ENCODE results near the gene TUBG2. TPM values are rescaled to one million over a fixed set of nuclear protein-coding genes. Genes with fewer than 3 reads are reported as not detected.

Gene TUBG2
- total and polyA plus RNA-seq, 10 of the 15 experiments (the other 5 are each of a cell fraction or from before 2014, with no cell fraction given) = 1.2 to 12.5 (median 8.9) TPM

DNA sequence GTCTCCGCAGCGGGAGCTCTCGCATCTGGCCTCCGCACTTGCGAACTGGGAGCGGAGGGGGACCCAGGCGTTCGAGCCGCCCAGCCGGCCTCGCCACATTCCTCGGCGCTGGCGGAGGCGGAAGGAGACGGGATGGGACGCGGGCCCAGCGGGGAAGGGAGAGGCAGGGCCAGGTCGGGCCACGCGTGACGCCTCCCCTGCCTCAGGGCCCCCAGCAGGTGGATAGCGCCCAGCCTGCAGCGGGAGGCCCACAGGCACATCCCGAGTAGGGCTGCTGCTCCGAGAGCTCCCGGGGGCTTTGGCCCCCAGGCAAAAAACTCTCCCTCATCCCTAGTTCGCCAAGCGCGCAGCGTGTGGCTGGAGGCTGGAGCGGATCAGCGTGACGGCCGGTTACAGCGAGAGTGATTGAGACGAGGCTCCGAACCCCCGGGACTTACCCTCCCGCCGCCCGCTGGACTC, 16.9 kb downstream of the TUBG2 start (continued):
- TF ChIP-seq BHLHE40 (IDR thresholded peaks at IDR 0.05; ENCODE audit: borderline replicate concordance in 1 of 2, low read depth in 2 of 2, low read length in 1 of 2) (peak in 1 of 2 experiments; percentile 37; a peak in 1 of 4 replicates), DPF2 (IDR thresholded peaks at IDR 0.05) (no peak), NFXL1 (IDR thresholded peaks at IDR 0.05; ENCODE audit: borderline replicate concordance) (0 out of 2 replicates have a peak, but pooled peaks have one; percentile 52), MYB (IDR thresholded peaks at IDR 0.05; ENCODE audit: borderline replicate concordance, low read depth, low read length) (no peak), HDAC2 (IDR thresholded peaks at IDR 0.05) (no peak)
- TF ChIP-seq, protein P1, sequence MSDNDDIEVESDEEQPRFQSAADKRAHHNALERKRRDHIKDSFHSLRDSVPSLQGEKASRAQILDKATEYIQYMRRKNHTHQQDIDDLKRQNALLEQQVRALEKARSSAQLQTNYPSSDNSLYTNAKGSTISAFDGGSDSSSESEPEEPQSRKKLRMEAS (IDR thresholded peaks at IDR 0.05; ENCODE audit: low read depth, low read length) = 0 out of 2 replicates have a peak, but pooled peaks have one; percentile 28

DNA sequence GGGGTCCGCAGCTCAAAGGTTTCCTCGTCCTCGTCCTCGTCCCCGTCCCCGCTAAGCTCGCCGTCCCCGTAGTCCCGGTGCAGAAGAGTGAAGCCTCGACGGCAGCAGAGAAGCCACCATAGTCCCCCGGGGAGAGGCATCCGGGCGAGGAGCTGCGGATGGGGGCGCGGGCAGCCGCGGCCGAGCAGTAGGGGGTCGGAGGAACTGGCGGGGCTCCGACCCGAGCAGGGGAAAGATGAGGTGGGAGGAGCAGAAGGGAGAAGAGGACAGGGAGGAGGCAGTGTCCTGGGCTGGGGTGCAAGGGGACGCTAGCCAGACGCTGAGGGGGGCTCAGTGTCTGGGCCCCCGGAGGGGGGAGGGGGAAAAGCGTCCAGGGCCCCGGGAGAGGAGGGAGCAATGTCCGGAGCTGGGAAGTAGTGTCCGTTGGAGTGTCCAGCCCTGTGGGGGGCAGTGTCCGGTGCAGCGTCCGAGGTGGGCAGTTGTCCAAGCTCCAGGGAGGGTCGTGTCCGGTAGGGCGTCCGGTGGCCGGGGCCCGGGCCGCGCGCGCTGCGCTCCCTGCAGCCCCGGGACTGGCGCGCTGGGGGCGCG, 17.4 kb downstream of the TUBG2 start, which contains the start of gene PLEKHH3:
Gene PLEKHH3 (minus strand): TSS at position 571 of the 588 bp plus-strand sequence. CDS start 431 bp downstream, at position 140.
- in situ Hi-C loops (cut with MboI) (no loop called here), intact Hi-C loops (cut with micrococcal nuclease; ENCODE audit: unreplicated experiment) (loop anchor here (1.0 kb wide), 1 partner anchor 67 kb away; the partner anchor contains the start of genes RETREG3 and TUBG1)
- RAD21 ChIA-PET (ENCODE audit: unreplicated experiment) = interaction anchor here (0.9 to 6.5 kb wide), 11 partner anchors 17 to 321 kb away, joined by 3 to 152 read pairs (median 4); partner anchors contain the start of genes NAGLU, PSMC3IP, RETREG3 and RPL27
- no peak for ATAC-seq
- Histone ChIP-seq H3K79me2 (ENCODE audit: control insufficient read depth, insufficient read depth, low read length) (peaks cover 62% of the 10 kb centered on the region), H3K4me1 (ENCODE audit: control insufficient read depth, insufficient read depth, low read length) (peaks cover 19% of the 10 kb centered on the region), H3K4me2 (ENCODE audit: control insufficient read depth, insufficient read depth) (peak within 1 kb of the TSS; percentile 95), H3K9me3 (replicated peaks; ENCODE audit: control insufficient read depth, insufficient read depth, low read length) (no peaks in the 10 kb centered on the region), H3K27me3 (replicated peaks in 1 of 2; ENCODE audit: control insufficient read depth in 2 of 2, insufficient read depth in 2 of 2, low read length in 1 of 2) (no peaks in the 10 kb centered on the region), H4K20me1 (ENCODE audit: control insufficient read depth, insufficient read depth) (no peaks in the 10 kb centered on the region), H3K36me3 (ENCODE audit: control insufficient read depth in 2 of 2, insufficient read depth in 2 of 2, low read length in 1 of 2) (peaks cover 5 to 14% of the 10 kb centered on the region in 2 experiments; a peak in 3 of 4 replicates), H2AFZ (ENCODE audit: control insufficient read depth, low read depth, low read length) (peak within 1 kb of the TSS; percentile 79), H3K27ac (ENCODE audit: control insufficient read depth, insufficient read depth) (peak within 1 kb of the TSS; percentile 93), H3K4me3 (peak within 1 kb of the TSS; percentile 98), H3K9ac (ENCODE audit: control insufficient read depth, insufficient read depth, low read length) (peak within 1 kb of the TSS; percentile 87)
- CTCF ChIA-PET = interaction anchor here (0.8 to 10.1 kb wide), 12 partner anchors 9 to 128 kb away, joined by 3 to 239 read pairs (median 9); partner anchors contain the start of genes PSMC3IP, RETREG3, TUBG1 and TUBG2
- POLR2A ChIA-PET = interaction anchor here (0.6 to 6.6 kb wide), 14 partner anchors 14 to 495 kb away, joined by 3 to 120 read pairs (median 8); partner anchors contain the start of genes NAGLU, PSMC3IP, RETREG3 and TUBG1
- SMC1A ChIA-PET (ENCODE audit: uncharacterized antibody, unreplicated experiment) = interaction anchor here (1.3 to 8.3 kb wide), 8 partner anchors 26 to 127 kb away, joined by 3 to 124 read pairs (median 16); partner anchors contain the start of genes PSMC3IP, RETREG3 and TUBG1
- no peak for DNase-seq (ENCODE audit: low read depth, low spot score)
- WGBS (ENCODE audit: insufficient coverage, insufficient replicate concordance, low lambda C conversion rate, missing lambda C conversion rate) = 1% methylated on average over 36 of the region's 51 CpGs
- BruUV-seq (replicated peaks) = no TSS peak
- FAIRE-seq = no peak
- TF ChIP-seq ZBED1 (IDR thresholded peaks at IDR 0.05; ENCODE audit: borderline replicate concordance) (no peak), IKZF1 (conservative IDR thresholded peaks at IDR 0.05) (peak; percentile 51; the same call in 1 of the 2 replicates), NR2C1 (IDR thresholded peaks at IDR 0.05) (no peak), RAD51 (IDR thresholded peaks at IDR 0.05) (no peak), MEF2A (IDR thresholded peaks at IDR 0.05; ENCODE audit: insufficient read depth, low read depth, low read length) (no peak)
- TF ChIP-seq, protein P2, sequence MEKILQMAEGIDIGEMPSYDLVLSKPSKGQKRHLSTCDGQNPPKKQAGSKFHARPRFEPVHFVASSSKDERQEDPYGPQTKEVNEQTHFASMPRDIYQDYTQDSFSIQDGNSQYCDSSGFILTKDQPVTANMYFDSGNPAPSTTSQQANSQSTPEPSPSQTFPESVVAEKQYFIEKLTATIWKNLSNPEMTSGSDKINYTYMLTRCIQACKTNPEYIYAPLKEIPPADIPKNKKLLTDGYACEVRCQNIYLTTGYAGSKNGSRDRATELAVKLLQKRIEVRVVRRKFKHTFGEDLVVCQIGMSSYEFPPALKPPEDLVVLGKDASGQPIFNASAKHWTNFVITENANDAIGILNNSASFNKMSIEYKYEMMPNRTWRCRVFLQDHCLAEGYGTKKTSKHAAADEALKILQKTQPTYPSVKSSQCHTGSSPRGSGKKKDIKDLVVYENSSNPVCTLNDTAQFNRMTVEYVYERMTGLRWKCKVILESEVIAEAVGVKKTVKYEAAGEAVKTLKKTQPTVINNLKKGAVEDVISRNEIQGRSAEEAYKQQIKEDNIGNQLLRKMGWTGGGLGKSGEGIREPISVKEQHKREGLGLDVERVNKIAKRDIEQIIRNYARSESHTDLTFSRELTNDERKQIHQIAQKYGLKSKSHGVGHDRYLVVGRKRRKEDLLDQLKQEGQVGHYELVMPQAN (conservative IDR thresholded peaks at IDR 0.05) = peak; percentile 68; the same call in 1 of the 2 replicates
- TF ChIP-seq, protein P3, sequence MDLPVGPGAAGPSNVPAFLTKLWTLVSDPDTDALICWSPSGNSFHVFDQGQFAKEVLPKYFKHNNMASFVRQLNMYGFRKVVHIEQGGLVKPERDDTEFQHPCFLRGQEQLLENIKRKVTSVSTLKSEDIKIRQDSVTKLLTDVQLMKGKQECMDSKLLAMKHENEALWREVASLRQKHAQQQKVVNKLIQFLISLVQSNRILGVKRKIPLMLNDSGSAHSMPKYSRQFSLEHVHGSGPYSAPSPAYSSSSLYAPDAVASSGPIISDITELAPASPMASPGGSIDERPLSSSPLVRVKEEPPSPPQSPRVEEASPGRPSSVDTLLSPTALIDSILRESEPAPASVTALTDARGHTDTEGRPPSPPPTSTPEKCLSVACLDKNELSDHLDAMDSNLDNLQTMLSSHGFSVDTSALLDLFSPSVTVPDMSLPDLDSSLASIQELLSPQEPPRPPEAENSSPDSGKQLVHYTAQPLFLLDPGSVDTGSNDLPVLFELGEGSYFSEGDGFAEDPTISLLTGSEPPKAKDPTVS (IDR thresholded peaks at IDR 0.05; ENCODE audit: low read depth, low read length) = no peak
